OCI-LY3 (cell line): ENCODE measurements around the gene BNC2.

Experiments used
- CTCF ChIP-seq: fragments of 200-600, 300-600 bp; sonication (generic); IDR thresholded peaks from 2 replicates; pipeline ENCODE4 v1.5.1; 2014; ENCODE audit warnings: antibody characterized with exemption, low read length, low read depth
- EZH2phosphoT487 ChIP-seq: fragments of 200-600 bp; shearing (Covaris generic); IDR thresholded peaks from 2 replicates; pipeline ENCODE4 v1.6.1; 2018; ENCODE audit warnings: antibody characterized with exemption, mixed run types, low read depth

GRCh38 chr9:16551692-16552091 is 318.8 kb downstream of the BNC2 start:
- TF ChIP-seq CTCF (no peak), EZH2phosphoT487 (no peak)
